CD1c-positive myeloid dendritic cell (primary cell): ENCODE measurements around the gene LGR6.
"Not testable (repeated sequence)": the region's sequence is repeated elsewhere in the genome, so short reads cannot be mapped to it uniquely, and the experiment has no call there.

Experiments used
- DNase-seq: peaks from one replicate; pipeline ENCODE4 v3.0.0-alpha.2; 2016; ENCODE audit errors: extremely low spot score

Gene LGR6

DNA sequence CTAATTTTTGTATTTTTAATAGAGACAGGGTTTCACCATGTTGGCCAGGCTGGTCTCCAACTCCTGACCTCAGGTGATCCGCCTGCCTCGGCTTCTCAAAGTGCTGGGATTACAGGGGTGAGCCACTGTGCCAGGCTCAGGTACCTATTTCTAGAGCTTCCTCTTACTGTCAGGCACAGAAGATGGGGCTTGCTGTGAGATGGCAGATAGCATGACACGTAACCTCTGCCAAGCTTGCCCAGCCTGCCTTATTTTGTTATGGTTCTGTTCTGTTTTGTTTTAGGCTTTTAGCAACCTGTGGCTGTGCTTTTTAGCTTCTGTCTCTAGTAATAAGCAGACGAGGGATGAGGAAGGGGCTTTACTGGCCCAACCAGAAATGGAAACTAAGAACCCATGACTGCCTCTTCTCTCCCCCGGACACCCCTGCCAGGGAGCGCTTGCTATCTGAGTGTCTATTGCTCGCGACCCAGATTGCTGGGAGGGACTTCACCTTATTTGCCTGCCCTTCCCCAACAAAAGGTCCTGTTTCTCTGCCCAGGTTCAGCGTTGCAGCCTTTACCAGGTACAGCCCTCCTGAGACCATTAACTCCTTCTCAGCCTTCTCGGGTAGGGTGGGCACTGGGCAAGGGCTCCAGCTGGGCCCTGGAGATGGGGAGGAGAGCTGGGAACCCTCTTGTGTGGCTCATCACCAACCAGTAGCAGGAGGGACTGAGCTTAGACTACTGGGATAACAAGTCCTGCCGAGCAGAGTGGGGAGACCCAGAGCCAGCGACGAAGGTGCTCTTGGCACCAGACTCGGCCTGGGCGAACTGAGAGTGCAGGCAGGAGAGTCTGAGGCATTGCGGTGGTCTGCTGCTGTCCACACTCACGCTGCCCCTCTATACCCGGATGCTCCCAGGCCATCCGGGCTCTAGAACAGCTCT lies 13.5 kb upstream of the LGR6 start:
- no peak for DNase-seq

DNA sequence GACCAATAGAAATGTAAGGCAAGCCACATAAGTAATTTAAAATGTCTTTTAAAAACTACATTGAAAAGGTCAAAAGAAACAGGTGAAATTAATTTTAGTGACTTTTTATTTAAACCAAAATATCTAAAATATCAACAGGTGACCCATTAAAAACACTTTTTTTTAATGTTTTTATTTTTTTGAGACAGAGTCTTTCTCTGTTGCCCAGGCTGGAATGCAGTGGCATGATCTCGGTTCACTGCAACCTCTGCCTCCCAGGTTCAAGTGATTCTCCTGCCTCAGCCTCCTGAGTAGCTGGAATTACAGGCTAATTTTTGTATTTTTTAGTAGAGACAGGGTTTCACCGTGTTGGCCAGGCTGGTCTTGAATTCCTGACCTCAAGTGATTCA lies 12.9 kb upstream of the LGR6 start:
- DNase-seq, result not testable (repeated sequence)

- no peak for DNase-seq
Observed at GRCh38 chr1:202181586-202181985, 12.0 kb upstream of the LGR6 start.

- no peak for DNase-seq
Observed at GRCh38 chr1:202182040-202182877, 11.3 kb upstream of the LGR6 start.

DNA sequence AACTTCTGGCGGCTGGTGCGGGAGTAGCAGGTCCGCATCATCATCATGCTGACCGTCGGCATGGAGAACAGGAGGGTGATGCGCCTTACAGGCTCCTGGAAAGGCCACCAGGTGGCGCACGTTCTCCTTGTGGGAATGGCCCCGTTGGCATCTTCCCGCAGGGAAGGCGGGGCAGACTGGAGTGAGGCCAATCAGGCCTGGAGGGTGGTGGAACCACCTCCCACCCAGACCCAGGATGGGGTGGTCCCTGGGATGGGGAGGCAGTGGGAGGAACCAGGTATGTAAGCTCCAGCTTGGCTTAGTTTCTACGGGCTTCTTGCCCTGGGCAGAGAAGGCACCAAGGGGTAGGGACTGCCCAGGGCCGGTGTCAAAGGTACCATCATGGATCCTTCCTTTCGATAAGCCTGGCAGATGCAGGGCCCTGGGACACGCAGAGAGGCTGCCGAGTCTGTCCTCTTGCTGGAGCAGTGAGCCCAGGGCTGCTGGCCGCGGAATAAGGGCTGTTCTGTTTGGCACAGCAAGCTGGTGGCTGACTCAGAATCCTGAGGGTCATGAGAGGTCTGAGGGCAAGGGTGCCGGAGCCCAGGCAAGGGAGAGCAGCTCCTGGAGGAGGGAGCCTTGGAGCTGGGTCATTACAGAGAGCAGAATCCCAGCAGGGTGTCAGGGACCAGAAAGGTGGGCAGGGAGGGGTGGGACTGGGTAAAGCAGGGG lies 8.7 kb upstream of the LGR6 start:
- DNase-seq, result peak; percentile 85

GRCh38 chr1:202186327-202186726 lies 7.3 kb upstream of the LGR6 start:
- no peak for DNase-seq

DNA sequence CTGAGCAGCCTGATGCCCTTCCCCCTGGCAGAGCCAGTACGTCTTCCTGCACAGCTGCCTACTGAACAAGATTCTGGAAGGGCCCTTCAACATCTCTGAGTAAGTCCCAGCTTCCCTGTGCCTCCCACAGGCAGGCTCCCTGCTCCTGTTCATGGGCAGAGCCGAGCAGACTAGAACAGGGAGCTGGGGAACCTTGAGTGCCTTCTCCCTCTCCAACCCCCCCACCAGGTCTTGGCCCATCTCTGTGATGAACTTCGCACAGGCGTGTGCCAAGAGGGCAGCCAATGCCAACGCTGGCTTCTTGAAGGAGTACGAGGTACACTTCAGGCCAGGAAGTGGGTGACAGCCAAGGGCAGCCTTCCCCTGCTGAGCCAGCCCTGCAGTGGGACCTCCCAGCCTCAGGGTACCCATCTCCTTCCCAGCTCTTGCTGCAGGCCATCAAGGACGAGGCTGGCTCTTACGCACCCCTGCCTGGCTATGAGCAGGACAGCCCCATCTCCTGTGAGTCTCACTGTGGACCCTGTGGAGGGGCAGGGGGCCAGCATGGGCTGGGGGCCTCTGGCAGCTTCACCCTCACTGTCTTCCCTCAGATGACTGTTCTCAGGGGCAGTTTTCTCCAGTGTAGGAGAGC lies 6.4 kb upstream of the LGR6 start:
- DNase-seq, result no peak

GRCh38 chr1:202187697-202188407 lies 5.7 kb upstream of the LGR6 start:
- DNase-seq, result no peak

GRCh38 chr1:202189001-202189790 lies 4.4 kb upstream of the LGR6 start:
- DNase-seq, result peak; percentile 79

- no peak for DNase-seq
Observed at GRCh38 chr1:202189918-202190715, 3.5 kb upstream of the LGR6 start.

- DNase-seq, result not testable (repeated sequence)
Observed at GRCh38 chr1:202191391-202191790, 2.2 kb upstream of the LGR6 start.

- DNase-seq, result peak; percentile 59
Observed at GRCh38 chr1:202192770-202193613, 607 bp upstream of the LGR6 start.

DNA sequence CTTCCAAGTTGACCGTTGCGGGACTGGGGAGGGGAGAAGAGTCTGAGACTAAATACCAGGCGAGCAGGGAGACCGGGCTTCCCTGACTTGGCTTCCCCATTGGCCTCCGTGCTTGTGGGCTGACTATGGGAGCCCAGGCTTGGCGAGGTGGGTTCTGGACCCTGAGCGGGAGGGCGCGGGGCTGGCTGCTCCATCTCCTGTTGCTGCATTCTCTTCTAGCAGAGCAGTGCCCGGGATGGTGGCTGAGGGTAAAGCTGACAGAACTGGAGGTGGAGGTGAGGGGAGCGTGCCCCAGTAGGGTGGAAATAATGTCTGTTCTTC lies 689 bp downstream of the LGR6 start:
- no peak for DNase-seq

DNA sequence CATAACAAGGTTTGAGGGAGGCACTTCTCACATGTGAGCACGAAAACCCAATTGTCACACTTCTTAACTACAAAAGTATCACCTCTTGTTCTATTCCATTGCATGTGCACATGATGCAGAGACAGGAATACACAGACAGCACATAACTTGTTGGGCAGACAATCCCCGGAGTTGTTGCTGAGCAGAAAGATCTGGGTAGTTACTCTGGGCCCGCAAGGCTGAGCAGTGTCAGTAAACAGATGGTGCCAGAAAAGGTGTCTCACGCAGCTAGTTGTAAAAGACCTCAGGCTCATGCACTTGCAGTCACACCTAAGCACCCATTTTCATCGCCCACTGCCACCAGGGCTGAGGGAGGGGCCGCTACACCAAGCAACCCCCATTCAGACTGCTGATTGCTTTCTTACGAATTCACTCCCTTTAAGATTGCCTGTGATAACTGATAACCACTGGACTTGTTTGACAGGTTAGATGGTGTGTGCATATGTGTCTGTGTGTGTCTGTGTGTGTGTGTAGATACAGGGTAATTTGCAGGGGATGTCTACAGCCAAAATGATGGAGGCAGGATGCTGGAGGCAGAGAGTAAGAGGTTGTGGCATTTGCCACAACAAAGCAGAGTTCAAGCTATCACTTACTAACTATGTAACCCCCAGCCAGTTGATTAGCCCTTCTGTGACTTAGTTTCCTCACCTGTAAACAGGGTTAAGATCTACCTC lies 4.2 kb downstream of the LGR6 start:
- no peak for DNase-seq

DNA sequence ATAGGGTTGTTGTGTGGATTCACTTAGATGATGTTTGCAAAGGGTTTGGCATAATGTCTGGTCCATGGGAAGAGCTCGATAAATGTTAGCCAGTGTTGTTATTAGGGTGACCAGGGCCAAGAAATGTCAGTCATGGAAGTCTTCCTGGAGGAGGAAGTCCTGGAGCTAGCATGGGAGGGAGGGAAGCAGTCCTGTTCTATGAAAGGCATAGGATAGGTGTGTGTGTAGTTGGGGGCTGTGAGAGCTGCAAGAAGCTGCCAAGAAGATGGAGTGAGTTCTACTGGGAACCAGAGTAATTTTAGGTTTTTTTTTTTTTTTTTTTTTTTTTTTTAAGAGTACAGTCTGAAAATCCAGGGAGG lies 4.7 kb downstream of the LGR6 start:
- DNase-seq, result no peak

DNA sequence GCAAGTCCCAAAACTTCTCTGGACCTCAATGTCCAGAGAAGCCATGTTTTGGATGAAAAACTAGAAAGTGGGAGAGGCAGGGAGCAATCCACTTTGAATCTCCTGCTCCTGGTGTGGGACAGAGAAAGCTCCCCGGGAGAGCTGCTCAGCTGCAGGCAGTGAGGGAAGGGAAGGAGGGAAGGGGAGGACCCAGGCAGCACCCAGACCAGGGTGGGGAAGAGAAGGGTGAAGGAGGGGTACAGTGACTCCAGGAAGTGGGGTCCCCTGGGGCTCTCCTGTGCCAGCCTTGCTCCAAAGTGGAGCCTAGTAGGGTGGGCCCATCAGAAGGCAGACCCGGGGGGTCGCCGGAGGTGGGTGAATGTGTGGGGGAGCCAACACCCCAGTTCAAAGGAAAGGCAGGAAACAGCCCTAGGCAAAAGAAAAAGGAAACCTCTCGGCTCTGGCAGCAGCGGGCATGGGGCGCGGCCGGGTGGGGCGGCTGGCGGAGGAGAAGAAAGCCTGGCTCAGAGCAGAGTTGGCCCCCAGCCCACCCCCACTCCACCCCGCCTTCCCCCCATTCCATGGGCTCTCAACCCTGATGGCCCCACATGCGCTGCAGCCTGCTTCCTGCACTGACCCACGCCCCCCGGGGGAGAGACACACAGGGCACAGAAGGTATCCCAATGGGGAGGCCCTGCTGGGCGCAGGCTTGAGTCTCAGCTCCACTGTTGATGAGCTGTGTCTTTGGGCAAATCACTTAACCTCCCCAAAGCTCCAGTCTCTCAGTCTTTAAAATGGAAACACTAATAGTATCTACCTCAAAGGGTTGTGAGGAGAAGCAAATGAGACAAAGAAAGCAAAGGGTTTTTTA lies 5.7 kb downstream of the LGR6 start:
- DNase-seq, result no peak

- no peak for DNase-seq
Observed at GRCh38 chr1:202200112-202200548, 6.5 kb downstream of the LGR6 start.
